Sigmoid colon (tissue), 3 donors: ENCODE measurements around the gene ELF1.

ENCODE experiments used
- POLR2A ChIP-seq, 2 donors: fragments of 450-650 bp; IDR thresholded peaks; one replicate each; pipeline ENCODE4 v1.6.1; 2016; ENCODE audit warnings: antibody characterized with exemption in 2 of 2, mild to moderate bottlenecking in 2 of 2, moderate library complexity in 2 of 2
- TF ChIP-seq, protein P1 (sequence below), 4 experiments: fragments of 450-650 bp in 3 of 4; fragments of 200-600 bp in 1 of 4; IDR thresholded peaks; one replicate each; pipeline ENCODE4 v1.5.1; 2016 to 2019; ENCODE audit warnings: antibody characterized with exemption in 4 of 4, mild to moderate bottlenecking in 3 of 4, moderate library complexity in 2 of 4

DNA sequence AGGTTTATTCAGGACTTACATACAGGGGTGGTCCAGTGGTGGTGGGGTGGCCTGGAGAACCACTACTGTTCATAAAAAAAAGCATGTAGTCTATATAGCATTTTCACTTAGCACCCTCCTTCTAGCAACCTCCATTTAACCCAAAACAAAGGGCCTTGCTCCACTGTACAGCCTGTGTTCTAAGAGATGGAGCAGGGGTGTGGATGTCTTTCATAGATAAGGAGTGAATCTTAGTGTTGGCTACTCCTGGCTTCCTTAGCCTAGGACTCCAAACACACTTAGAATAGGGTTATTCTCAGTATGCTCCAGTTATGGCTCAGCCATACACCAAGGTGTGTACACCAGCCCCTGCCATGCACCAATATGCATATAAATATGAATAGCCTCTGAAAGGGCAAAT, 95.2 kb downstream of the ELF1 start:
- TF ChIP-seq, protein P1, sequence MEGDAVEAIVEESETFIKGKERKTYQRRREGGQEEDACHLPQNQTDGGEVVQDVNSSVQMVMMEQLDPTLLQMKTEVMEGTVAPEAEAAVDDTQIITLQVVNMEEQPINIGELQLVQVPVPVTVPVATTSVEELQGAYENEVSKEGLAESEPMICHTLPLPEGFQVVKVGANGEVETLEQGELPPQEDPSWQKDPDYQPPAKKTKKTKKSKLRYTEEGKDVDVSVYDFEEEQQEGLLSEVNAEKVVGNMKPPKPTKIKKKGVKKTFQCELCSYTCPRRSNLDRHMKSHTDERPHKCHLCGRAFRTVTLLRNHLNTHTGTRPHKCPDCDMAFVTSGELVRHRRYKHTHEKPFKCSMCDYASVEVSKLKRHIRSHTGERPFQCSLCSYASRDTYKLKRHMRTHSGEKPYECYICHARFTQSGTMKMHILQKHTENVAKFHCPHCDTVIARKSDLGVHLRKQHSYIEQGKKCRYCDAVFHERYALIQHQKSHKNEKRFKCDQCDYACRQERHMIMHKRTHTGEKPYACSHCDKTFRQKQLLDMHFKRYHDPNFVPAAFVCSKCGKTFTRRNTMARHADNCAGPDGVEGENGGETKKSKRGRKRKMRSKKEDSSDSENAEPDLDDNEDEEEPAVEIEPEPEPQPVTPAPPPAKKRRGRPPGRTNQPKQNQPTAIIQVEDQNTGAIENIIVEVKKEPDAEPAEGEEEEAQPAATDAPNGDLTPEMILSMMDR (IDR thresholded peaks at IDR 0.05): no peak
- TF ChIP-seq POLR2A (IDR thresholded peaks at IDR 0.05): no peak
